Renal pelvis (tissue), 4 donors: ENCODE measurements around the gene ARL6. TPM values are rescaled to one million over a fixed set of nuclear protein-coding genes. Genes with fewer than 3 reads are reported as not detected.
"Not testable (repeated sequence)": the region's sequence is repeated elsewhere in the genome, so short reads cannot be mapped to it uniquely, and the experiment has no call there.

Experiments used
- DNase-seq: peaks from one replicate; pipeline ENCODE4 v3.0.0-alpha.2; 2013
- polyA plus RNA-seq, 3 donors: library from polyadenylated mRNA; unstranded; fragments of 120-200 nt; gene quantifications; one replicate each; pipeline ENCODE4 v1.2.1, GENCODE V29; 2013; ENCODE audit not compliant: insufficient read length in 3 of 3

The ARL6 gene
- polyA plus RNA-seq, 3 donors = 12.1 to 16.2 (median 12.6) TPM

- DNase-seq = no peak
Observed at GRCh38 chr3:97815149-97815917, 50.8 kb downstream of the ARL6 start.

- DNase-seq = no peak
Observed at GRCh38 chr3:97816811-97817210, 52.3 kb downstream of the ARL6 start.

GRCh38 chr3:97817965-97818364 lies 53.4 kb downstream of the ARL6 start:
- no peak for DNase-seq

GRCh38 chr3:97820780-97821179 lies 56.2 kb downstream of the ARL6 start:
- DNase-seq = no peak

- no peak for DNase-seq
Observed at GRCh38 chr3:97821287-97821773, 56.8 kb downstream of the ARL6 start.

GRCh38 chr3:97821774-97822358 lies 57.3 kb downstream of the ARL6 start, which contains the start of gene CRYBG3:
Gene CRYBG3 (plus strand): TSS chr3:97822011. CDS start chr3:97822207, 196 bp downstream.
- peak; percentile 78 for DNase-seq

GRCh38 chr3:97822359-97822775 lies 57.8 kb downstream of the ARL6 start:
- peak; percentile 45 for DNase-seq

GRCh38 chr3:97823046-97824004 lies 58.8 kb downstream of the ARL6 start:
- DNase-seq = no peak

GRCh38 chr3:97825101-97825500 lies 60.5 kb downstream of the ARL6 start:
- no peak for DNase-seq

- no peak for DNase-seq
Observed at GRCh38 chr3:97827741-97828471, 63.3 kb downstream of the ARL6 start.

GRCh38 chr3:97829198-97829597 lies 64.6 kb downstream of the ARL6 start:
- DNase-seq = no peak

- no peak for DNase-seq
Observed at GRCh38 chr3:97830638-97831037, 66.1 kb downstream of the ARL6 start.

GRCh38 chr3:97831140-97831539 lies 66.6 kb downstream of the ARL6 start:
- no peak for DNase-seq

- not testable (repeated sequence) for DNase-seq
Observed at GRCh38 chr3:97833184-97833583, 68.6 kb downstream of the ARL6 start.

GRCh38 chr3:97835761-97836160 lies 71.2 kb downstream of the ARL6 start:
- no peak for DNase-seq

- DNase-seq = no peak
Observed at GRCh38 chr3:97838393-97838792, 73.8 kb downstream of the ARL6 start.

- DNase-seq = no peak
Observed at GRCh38 chr3:97839944-97840343, 75.4 kb downstream of the ARL6 start.

- DNase-seq = no peak
Observed at GRCh38 chr3:97841304-97841703, 76.7 kb downstream of the ARL6 start.

- DNase-seq = no peak
Observed at GRCh38 chr3:97841956-97842355, 77.4 kb downstream of the ARL6 start.

- no peak for DNase-seq
Observed at GRCh38 chr3:97848779-97849178, 84.2 kb downstream of the ARL6 start.
